Measurements from ENCODE around the gene CLASP2.
"Not testable (repeated sequence)": the region's sequence is repeated elsewhere in the genome, so short reads cannot be mapped to it uniquely, and the experiment has no call there.

- not testable (repeated sequence) for TF ChIP-seq CTCF (IDR thresholded peaks at IDR 0.05; ENCODE audit: insufficient read depth, low read depth, low read length); EZH2 (IDR thresholded peaks at IDR 0.05; ENCODE audit: insufficient read depth, low read length)
Observed at GRCh38 chr3:33673436-33673835, 44.6 kb downstream of the CLASP2 start.
